DMS114 treated with DMSO at 0.1 percent for 48 hours (cell line): ENCODE data around the gene PSME4.

Source experiments
- DNase-seq: peaks from one replicate; lab custom pipeline; 2025; ENCODE audit not compliant: unreplicated experiment; lab: John Stamatoyannopoulos, UW

Gene PSME4

DNA sequence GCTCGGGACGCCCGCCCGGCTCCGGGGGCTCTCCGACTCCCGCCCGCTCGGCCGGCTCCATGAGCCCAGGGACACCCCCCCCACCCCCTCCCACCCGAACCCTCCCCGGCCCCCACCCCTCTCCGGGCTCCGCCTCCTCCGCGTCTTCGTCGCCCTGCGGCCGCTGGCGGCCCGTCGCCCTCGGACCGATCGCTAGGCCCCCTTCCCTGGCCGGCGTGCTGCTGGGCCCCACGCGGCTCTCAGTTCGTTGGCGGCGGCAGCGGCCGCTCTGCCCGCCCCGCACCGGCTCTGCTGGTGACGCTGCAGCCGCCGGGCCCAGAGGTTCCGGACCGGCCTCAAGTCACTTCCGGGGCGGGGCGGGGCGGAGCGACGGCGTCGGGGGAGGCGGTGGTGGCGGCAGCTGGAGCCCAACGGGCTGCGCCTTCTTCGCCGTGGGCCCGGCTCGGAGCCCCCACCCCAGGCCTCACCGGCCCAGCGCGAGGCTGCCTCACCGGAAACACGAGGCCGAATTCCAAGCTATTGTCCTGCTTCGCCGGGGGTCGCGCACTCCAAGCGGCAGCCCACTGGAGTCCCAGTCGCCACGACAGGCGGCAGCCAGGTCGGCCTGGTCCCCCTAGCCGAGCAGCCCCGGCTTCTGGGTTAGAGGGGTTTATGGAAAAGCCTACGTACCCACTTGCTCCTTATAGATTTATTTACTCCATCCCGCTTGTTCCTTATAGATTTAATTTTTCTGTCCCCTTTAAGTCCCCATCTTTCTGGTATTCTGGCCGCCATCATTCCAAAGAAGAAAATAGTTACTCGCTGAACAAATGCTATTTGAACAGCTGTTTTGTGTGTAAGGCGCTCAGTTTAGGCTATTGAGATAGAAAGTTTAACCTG lies at the start of gene PSME4:
PSME4 (minus strand) TSS at position 270 of the 879 bp plus-strand sequence; CDS start at position 61, 209 bp downstream.
- DNase-seq: peak; percentile 65

DNA sequence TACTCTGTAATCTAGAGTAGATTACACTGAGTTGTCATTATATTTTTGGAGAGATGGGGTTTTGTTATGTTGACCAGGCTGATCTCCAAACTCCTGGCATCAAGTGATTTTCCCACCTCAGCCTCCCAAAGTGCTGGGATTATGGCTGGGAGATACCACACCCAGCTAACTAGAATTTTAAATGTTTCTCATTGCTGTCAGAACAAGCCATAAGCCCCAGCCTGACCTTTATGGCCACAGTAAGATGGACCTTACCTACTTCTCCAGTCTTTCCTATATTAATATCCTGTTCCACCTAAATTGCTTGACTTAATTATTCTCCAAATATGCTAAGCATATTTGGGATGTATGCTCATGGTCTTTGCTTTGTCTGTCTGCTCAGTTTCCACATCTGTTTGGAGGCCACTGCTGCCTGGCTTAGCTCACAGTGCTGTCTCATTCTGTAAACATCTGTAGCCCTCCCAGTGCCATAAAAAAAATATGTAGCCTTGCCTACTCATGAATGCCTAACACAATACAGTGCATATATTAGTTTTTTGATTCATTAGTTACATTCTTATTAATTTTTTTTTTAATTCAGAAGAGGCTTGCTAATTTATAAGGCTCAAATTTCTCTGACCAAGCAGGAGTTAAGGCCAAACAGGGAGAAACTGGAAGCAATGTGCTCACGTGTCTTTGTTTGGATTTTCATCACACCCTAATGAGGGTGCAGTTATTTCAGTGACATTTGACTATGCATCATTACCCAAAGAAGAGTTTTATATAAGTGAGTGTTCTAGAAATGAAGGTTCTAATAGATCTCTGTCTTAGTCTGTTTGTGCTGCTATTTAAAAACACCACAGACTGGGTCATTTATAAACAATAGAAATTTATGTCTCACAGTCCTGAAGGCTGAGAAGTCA lies 45.3 kb upstream of the PSME4 start:
- DNase-seq: no peak

DNA sequence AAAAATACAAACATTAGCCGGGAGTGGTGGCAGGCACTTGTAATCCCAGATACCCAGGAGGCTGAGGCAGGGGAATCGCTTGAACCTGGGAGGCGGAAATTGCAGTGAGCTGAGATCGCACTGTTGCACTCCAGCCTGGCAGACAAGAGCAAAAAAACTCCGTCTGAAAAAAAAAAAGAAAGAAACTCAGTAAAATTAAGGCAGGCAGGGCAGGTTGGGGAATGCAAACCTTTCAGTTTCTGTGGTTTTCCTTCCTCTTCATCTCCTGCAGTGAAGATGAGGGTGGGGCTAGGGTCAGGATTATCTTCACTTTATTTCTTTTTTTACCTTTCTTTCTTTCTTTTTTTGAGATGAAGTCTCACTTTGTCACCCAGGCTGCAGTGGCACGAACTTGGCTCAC lies 43.2 kb upstream of the PSME4 start:
- no peak for DNase-seq

GRCh38 chr2:54012538-54013141 lies 41.8 kb upstream of the PSME4 start:
- DNase-seq: no peak

GRCh38 chr2:54009549-54009948 lies 38.8 kb upstream of the PSME4 start:
- no peak for DNase-seq

GRCh38 chr2:54008439-54008838 lies 37.6 kb upstream of the PSME4 start:
- DNase-seq: no peak

DNA sequence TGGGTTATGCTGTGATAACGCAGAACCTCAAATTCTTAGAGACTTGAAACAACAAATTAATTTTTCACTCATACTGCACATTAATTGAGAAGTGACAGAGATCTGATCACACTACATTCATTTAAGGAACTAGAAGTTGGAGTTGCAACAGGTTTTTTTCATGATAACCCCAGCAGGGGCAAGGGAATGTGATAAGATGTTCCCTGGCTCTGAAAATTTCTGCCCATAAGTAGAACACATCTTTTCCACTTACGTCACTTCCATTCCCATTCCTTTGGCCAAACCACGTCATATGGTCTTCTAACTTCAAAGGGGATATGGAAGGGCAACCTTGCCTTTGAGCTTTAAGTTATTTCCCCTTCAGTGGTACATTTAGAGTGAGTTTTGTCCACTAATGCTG lies 29.7 kb upstream of the PSME4 start:
- no peak for DNase-seq

- no peak for DNase-seq
Observed at GRCh38 chr2:54000122-54000521, 29.3 kb upstream of the PSME4 start.

DNA sequence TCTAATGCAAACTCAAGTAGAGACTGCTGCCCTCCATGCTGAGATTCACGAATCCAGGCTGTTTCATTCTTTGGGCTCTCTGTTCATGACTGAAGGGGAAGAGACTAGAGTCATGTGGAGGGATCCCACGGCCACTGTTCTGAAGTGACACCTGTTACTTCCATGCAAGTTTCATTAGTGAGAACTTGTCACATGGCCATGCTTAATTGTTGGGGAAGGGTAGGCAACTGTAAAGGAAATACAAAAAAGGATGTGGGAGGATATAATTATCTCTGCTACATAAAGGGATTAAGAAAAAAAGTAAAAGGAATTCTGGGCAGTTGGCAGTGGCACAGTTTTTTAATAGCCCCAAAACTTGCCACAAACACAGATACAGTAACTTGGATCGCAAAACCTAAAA lies 28.0 kb upstream of the PSME4 start:
- DNase-seq: no peak

DNA sequence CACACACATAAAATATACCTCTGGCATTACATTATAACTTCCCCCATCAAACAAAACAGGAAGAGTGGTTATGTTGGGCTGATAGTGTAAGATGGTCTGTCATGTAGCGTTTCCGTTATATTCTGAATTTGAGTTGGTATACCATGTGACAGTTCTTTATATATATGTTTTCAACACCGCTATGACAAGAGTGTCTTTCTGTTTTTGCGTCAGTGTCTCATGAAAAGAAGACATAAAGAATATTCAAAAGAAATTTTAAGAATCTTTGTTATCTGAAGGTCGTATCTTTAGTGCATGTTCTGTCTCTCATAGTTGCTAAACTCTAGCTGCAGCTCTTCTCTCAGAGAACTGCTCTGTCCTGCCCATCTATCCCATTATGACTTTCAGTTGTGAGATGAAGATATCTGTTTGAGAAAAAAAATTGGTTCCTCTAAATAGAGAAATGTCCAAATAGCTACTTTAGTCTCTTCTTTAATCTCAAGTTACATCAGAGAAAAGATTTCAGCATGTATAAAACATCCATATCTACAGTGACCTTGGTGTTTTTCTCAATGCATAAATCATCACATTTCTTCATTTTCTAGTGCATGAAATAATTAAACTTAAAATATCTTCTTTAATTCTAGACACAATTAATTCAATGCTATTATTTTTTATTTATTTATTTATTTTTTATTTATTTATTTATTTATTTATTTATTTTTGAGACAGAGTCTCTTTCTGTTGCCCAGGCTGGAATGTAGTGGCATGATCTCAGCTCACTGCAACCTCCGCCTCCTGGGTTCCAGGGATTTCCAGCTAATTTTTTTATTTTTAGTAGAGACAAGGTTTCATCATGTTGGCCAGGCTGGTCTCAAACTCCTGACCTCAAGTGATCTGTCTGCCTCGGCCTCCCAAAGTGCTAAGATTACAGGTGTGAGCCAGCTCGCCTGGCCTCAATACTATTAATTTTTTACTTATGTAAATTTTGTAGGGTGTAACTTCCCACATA lies 24.3 kb upstream of the PSME4 start:
- DNase-seq: no peak

- no peak for DNase-seq
Observed at GRCh38 chr2:53991948-53992347, 21.2 kb upstream of the PSME4 start.

- no peak for DNase-seq
Observed at GRCh38 chr2:53989210-53989862, 18.5 kb upstream of the PSME4 start.

DNA sequence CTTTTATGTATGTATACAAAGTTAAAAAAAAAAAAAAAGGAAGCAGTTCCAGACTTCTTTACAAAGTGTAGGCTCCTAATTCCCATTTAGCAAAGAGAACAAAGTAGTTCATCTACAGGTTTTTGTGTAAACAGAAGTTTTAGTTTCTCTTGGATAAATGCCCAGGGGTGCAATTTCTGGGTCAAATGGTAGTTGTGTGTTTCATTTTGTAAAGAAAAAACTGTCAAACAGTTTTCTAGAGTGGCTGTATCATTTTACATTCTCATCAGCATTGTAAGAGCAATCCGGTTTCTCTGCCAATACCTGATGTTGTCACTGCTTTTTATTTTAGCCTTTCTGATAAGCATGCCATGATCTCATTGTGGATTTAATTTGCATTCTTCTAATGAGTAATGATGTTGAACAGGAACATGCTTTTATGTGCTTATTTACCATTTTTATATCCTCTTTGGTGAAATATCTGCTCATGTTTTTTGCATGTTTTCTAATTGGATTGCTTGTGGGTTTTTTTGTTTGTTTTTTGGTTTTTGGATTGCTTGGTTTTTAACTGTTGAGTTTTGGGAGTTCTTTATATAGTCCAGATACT lies 16.6 kb upstream of the PSME4 start:
- no peak for DNase-seq

DNA sequence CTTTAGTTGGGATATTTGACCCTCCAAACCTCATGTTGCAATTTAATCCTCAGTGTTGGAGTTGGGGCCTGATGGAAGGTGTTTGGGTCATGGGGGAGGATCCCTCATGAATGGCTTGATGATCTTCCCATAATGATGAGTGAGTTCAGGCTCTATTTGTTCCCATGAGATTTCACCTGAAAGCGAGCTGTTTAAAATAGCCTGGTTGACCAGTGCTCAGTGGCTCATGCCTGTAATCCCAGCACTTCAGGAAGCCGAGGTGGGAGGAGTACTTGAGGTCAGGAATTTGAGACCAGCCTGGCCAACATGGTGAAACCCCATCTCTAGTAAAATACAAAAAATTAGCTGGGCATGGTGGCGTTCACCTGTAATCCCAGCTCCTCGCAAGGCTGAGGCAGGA lies 14.9 kb upstream of the PSME4 start:
- DNase-seq: no peak

DNA sequence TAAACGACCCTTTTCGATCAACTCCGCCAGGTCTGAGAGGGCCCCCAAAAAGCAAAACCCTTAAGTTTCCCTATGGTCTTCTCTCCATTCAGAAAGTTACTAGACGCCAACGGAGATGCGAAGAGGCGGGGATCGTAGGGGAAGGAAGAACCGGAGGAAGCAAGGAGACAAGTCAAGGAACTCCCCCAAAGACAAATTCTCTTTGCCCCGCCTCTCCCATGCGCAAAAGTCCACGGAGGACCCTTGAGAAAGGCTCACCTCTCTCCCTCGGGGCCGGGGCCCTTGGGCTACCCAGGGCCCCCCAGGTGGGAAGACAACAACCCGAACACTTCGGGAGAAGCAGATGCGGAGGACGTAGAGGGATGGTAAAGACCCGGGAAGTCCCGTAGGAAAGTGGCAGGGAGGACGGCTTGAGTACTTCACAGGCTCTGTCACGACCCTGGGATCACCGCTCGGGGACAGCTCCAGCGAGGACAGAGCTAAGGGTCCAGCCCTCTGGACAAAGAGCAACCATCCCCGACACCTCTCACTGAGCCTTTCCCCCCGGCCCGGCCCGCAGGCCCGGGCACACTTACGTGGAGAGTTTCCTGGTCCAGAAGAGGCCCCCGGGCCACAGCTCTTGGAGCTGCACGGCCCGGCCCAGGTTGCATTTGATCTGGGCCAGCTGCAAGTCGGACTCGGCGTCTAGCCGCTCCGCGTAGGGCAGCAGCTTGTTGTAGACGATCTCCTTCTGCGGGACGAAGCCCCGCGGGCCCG lies 647 bp downstream of the PSME4 start:
- DNase-seq: peak; percentile 41

GRCh38 chr2:53969285-53969967 lies 1.4 kb downstream of the PSME4 start:
- DNase-seq: no peak

DNA sequence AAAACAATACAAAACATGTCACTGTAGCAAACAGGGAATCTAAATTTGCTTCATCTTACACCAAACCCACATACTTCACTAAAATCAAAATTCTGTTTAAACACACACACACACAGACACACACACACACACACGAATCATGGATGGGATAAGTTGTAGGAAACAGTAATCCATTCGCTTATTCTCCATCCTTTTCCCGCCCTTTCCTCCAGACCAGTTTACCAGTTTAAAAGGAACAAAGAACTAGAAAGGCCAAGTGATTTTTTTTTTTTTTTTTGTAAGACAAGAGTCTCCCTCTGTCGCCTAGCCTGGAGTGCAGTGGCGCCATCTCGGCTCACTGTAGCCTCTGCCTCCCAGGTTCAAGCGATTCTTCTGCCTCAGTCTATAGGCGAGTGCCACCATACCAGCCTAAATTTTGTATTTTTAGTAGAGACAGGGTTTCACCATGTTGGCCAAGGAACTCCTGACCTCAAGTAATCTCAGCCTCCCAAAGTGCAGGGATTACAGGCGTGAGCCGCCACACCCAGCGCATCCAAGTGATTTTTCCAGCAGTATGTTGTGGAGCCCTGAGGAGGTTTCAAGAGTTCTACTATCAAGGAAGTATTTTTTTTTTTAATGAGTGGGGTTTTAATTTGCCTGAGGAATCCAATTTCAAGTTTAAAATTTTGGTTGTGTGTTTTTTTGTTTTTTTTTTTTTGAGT lies 5.7 kb downstream of the PSME4 start:
- DNase-seq: no peak
